Activated CD8-positive, alpha-beta memory T cell treated with anti-CD3 and anti-CD28 coated beads for 4 hours (primary cell): Measurements from ENCODE around the gene GCLC.
"Not testable (repeated sequence)": the region's sequence is repeated elsewhere in the genome, so short reads cannot be mapped to it uniquely, and the experiment has no call there.

Experiments used
- DNase-seq, 2 donors: peaks; one replicate each; pipeline ENCODE4 v3.0.0-alpha.2; 2020; ENCODE audit warnings: low read depth in 2 of 2

The GCLC gene

DNA sequence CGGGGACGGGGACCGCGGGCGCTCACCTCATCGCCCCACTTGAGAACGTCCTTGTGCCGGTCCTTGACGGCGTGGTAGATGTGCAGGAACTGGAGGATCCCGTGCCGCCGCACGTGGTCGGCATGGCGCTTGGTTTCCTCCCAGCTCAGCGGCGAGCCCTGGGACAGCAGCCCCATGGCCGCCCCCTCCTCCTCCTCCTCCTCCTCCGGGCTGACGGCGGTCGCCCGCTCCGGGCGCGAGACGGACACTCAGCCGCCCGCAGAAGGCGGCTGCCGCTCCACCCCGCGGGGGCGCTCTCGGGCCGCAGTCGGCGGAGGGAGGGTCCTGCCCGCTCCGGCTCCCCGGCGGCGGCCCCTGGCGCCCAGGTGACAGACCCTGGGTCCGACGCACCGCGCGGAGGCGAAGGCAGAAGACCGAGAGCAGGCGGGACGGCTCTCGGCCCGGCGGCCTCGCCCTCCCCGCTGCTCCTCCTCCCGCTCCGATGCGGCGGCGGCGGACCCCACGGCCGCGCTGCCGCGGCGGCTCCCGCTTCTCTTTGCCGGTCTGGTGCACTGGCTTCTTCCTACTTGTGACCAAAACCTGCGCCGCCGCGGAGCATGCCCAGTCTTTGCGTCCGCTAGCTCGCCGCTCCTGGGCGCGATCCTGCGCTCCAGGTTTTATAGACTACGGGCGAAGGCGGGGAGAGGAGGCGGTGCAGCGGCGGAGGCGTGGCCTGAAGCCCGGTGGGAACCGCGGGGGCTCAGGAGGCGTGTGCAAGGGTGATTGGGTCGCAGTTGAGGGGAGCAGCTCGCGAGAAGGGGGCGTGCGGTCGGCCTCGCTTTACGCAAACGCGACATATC is at the start of gene GCLC:
TSS of gene GCLC (minus strand) at position 632 of the 839 bp plus-strand sequence. CDS start at position 176, 456 bp downstream.
- DNase-seq, result peak; percentile 79 to 81

- DNase-seq, result no peak
Measured at GRCh38 chr6:53594596-53594995, 49.7 kb upstream of the GCLC start.

- no peak for DNase-seq
Measured at GRCh38 chr6:53593001-53593488, 48.1 kb upstream of the GCLC start.

DNA sequence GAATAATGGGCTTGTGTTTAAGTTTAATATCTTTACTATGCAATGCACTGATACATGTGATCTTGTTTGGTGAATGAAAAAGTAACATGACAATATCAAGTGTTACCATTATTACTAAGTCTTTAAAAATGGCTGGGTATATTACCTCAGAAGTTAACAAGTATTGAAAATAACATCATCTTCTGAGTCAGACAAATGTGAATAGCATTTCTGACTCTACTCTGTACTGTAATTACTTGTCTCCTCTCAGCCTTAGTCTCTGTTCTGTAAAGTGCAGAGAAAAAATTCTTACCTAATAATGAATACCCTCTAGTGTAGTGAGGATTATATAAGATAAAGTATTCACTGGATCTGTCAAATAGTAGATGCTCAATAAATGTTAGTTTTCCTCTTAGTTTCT is 47.0 kb upstream of the GCLC start:
- no peak for DNase-seq

DNA sequence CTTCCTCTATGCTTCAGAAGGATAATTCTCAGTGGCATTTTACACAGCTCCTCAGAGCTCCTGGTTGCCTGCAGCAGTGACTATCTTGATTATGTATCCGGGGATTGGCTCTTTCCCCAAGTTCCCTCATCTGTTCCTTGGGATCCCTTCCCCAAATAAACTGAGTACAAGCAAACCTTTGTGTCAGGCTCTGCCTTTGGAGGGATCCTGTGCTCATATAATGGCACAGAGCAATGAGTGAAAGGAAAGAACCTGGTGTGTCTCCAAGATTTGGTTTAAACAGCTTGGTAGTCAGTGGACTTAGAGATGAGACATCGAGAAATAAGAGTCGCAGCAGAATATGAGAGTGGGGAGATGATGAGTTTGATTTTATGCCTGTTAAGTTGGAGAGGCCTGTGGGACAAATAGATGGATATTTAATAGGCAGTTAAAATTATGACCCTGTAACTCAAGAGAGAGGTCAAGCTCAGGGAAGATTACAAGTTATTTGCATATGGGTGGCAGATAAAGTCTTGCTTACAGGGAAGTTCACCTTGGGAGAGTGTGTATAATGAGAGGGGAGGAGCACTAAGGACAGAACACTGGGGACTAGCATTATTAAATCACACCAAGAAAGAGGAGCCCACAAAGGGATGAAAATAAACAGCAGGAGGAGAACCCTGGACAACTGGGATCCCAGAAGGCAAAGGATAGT is 44.1 kb upstream of the GCLC start:
- DNase-seq, result no peak

- no peak for DNase-seq
Measured at GRCh38 chr6:53587291-53587690, 42.4 kb upstream of the GCLC start.

DNA sequence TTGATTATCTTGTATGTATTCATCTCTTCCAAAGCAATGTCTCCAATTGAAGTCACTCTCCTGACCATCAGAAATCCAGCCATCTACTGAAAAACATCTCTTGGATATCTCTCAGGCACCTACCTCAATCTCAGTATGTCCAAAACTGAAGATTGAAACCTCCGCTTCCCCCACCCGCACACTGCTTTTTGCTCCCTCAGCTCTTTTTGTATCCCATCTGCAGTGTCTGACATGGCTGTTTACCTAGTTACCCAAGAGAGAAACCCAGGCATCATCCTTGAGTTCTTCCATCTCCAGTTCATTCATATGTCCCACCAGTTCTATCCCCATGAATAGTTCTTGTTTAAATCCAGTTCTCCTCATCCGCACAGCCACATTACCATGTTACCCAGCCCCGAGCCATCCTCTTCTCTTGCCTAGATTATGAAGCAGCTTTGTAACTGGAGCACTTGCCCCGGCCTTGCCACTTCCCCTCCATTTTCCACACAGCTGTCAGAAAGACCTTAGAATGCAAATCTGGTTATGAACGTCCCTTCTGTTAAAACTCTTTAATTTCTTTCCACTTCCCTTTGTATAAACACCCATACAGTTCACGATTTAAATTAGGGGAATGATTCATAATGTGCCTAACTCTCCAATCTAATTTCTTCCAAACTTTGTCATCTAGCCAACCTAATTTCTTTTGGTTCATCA is 40.5 kb upstream of the GCLC start:
- no peak for DNase-seq

DNA sequence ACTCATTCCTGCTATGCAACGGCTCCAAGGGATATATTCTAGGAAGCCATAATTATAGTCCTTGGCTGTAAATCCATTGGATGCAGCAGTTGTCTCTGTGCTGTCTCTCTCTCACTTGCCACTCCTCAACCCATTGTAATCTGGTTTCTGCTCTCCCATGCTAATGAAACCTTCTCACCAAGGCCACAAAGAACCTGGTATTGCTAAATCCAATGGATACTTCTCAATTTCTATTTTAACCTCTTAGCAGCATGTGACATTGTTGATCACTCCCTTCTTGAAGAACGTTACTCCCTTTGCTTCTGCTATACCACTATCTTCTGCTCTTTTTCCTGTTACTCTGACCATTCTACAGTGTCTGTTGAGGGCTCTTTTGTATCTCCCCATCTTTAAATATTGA is 39.8 kb upstream of the GCLC start:
- no peak for DNase-seq

DNA sequence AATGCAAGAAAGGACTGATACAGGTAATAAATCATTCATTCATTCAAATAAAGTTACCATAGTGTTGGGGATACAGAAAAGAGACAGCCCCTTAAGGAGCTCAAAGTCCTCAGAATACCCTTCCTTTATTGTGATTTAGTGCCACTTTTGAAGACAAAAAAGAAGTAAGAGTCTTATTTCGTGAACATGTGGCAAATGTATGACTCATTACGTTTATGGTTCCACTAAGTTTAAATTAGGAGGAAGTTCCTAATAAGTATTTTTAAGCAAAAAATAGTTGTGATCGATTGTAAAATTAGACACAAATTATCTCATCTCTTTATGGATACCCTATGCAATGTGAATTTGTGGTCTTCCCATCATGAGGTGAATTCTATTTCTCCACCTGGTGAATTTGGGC is 38.5 kb upstream of the GCLC start:
- DNase-seq, result no peak

DNA sequence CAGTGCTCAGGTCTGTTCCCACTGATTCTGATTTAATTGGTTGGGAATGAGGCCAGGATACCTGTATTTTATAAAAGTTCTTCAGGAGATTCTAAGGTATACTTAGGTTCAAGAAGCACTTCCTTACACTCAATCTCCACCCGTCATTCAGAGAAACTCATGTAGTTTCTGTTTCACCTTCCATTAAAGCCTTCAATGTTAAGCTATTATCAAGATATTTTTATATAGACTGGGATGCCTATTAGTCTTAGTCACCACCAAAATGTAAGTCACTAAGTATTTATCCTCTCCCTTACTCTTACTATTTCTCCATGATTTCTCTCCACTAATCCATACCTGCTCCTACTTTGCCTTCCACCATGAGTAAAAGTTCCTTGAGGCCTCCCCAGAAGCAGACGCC is 38.1 kb upstream of the GCLC start:
- DNase-seq, result no peak

- no peak for DNase-seq
Measured at GRCh38 chr6:53581856-53582255, 37.0 kb upstream of the GCLC start.

GRCh38 chr6:53581173-53581773 is 36.4 kb upstream of the GCLC start:
- DNase-seq, result no peak

- DNase-seq, result no peak
Measured at GRCh38 chr6:53579338-53579737, 34.4 kb upstream of the GCLC start.

DNA sequence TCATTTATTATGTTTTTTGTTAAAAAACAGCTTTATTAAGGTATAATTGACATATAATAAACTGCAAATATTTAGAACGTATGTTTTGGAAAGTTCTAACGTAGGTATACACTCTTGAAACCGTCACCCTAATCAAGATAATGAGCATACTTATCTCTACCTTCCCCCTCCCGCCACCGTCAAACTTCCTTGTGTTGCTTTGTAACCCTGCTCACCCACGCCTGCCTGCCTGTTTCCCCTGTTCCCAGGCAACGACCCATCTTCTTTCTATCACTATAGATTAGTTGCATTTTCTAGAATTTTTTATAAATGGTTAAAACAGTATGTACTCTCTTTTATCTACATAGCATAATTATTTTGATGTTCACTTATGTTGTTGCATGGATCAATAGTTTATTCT is 33.5 kb upstream of the GCLC start:
- no peak for DNase-seq

- no peak for DNase-seq
Measured at GRCh38 chr6:53573299-53573698, 28.4 kb upstream of the GCLC start.

DNA sequence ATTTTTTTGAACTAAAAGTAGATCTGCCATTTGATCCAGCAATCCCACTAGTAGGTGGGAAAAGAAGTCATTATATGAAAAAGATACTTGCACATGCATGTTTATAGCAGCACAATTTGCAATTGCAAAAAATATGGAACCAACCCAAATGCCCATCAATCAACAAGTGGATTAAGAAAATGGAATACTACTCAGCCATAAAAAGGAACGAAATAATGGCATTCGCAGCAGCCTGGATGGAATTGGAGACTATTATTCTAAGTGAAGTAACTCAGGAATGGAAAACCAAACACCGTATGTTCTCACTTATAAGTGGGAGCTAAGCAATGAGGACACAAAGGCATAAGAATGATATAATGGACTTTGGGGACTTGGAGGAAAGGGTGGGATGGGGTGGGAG is 27.5 kb upstream of the GCLC start:
- not testable (repeated sequence) for DNase-seq

- no peak for DNase-seq
Measured at GRCh38 chr6:53568776-53569616, 24.1 kb upstream of the GCLC start.

GRCh38 chr6:53567701-53568100 is 22.8 kb upstream of the GCLC start:
- DNase-seq, result no peak

DNA sequence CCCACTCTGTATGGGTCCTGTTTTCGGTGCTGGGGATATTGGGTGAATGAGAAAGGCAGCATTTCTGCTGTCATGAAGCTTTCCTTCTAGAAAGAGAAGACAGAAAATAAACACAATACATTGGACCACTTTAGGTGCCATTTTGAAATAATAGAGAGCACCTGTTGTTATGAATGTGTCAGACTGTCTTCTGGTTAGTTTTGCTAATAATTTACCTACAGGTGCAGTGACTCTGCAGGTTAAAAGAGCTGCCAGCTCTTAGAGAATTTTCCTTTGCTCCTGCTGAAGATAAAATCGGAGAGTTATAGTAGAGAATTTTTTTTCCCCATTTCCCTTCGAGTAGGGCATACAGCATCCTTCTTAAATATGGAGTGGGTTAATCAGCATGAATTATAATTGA is 21.9 kb upstream of the GCLC start:
- DNase-seq, result no peak

DNA sequence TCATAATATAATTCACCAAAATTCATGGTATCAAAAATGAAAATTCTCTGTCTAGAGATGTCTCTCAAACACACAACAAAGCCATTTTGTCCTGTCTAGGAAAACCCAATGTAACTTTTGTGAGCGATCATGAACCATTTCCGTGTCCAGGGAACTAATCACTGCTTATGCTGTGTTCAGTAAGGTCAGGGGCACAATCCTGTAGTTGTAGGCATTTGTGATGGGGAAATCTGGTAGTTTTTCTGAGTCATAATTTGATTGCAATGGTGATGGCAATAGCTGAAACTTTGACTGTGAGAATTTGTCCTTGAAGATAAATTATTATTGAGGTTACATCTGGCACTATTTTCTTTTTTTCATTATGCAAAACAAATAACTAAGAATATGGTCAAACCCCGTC is 21.0 kb upstream of the GCLC start:
- DNase-seq, result no peak

DNA sequence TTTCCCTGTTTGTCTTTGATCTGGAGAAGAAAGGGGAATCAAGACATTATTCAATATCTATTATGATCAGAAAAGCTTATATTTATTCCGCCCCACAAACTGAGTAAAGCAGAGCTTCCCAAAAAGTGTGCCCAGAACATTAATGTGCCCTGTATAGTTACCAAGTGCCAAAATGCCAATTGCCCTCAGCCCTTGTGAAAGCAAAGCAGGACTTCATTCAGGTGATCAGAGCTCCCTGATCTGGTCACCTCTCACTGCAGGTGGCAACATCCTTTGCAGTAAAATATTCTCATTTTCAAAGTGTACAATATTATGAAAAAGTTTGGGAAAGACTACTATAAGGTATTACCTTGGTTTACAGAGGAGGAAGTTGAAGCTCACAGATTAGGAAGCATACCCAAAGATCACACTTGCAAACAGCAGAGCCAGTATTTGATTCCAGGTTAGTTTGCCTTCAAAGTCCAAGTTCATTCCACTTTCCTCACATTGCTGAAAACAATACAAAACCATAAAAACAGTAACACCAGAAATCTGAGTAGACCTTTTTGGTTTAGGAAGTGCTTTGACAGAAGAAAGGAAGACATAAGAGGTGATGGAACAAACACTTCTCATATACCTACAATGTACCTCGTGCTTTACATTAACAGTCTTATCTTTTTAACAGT is 19.6 kb upstream of the GCLC start:
- no peak for DNase-seq
